Subcutaneous adipose tissue (tissue), 4 donors: ENCODE measurements around the gene NT5DC3. TPM values are rescaled to one million over a fixed set of nuclear protein-coding genes. Genes with fewer than 3 reads are reported as not detected.

Experiments
- total RNA-seq, 4 donors: library from RNA; depleted of rRNA; stranded (reverse); fragments of >200 nt; gene quantifications; one replicate each; pipeline ENCODE4 v1.1.0, GENCODE V29; 2016
- TF ChIP-seq, protein P1 (sequence below): fragments of 450-650 bp; IDR thresholded peaks from one replicate; pipeline ENCODE4 v1.5.1; 2016; ENCODE audit warnings: low read depth, mild to moderate bottlenecking, control low read depth, antibody characterized with exemption, moderate library complexity

The NT5DC3 gene
- total RNA-seq, 4 donors from 2014 or later: 4.5 to 7.0 (median 5.6) TPM

DNA sequence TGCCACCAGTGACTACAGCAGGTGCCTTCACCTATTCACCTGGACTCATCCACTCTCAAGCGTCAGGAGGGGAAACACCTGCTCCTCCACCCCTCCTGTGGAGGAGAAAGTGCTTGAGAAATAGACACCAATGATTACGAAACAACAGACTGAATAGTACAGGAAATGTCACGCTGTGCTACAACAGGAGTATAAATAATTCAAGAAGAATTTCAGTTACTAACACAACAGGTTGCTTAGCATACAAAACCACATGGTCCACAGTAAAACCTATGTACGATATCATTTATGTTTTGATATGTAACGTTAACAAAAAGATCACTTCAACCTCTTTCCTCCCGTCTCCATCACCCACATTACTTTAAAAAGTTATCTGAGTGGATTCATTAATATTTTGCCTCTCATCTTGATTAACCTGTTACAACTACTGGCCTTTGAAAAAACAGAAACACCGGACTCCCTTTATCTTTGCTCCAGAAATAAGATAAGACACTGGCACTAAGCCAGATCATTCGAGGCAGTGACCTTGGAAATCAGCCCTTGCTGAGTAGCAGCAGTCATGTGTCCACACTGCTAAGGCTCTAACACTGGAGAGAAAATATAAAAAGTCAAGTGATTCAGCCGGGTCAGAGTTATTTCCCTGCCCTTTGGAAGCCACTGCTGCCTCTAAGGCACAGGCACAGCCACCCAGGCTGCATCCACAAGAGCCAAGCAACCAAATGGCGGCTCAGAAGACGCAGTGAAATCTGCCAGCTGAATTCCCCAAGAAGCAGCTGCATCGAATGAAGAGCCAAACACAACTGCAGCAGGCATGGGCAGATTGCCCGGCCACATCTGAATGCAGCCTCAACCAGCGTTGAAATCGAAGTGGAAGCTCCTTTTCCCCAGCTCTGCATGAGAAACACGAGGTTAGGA is 40.9 kb downstream of the NT5DC3 start:
- TF ChIP-seq, protein P1, sequence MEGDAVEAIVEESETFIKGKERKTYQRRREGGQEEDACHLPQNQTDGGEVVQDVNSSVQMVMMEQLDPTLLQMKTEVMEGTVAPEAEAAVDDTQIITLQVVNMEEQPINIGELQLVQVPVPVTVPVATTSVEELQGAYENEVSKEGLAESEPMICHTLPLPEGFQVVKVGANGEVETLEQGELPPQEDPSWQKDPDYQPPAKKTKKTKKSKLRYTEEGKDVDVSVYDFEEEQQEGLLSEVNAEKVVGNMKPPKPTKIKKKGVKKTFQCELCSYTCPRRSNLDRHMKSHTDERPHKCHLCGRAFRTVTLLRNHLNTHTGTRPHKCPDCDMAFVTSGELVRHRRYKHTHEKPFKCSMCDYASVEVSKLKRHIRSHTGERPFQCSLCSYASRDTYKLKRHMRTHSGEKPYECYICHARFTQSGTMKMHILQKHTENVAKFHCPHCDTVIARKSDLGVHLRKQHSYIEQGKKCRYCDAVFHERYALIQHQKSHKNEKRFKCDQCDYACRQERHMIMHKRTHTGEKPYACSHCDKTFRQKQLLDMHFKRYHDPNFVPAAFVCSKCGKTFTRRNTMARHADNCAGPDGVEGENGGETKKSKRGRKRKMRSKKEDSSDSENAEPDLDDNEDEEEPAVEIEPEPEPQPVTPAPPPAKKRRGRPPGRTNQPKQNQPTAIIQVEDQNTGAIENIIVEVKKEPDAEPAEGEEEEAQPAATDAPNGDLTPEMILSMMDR: no peak

DNA sequence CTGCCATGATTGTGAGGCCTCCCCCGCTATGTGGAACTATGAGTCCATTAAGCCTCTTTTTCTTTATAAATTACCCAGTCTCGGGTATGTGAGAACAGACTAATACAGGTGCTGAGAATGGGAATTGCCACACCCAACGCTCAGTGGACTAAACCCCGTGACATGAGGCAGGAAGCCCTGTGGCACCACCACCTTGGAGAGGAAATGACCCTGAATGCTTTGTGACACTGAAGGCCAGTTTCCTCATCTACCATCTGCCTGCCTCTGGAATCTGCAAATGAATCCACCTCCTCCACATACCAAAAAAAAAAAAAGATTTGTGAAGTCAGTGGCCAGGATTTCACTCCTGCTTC is 41.6 kb downstream of the NT5DC3 start:
- TF ChIP-seq, protein P1: no peak

DNA sequence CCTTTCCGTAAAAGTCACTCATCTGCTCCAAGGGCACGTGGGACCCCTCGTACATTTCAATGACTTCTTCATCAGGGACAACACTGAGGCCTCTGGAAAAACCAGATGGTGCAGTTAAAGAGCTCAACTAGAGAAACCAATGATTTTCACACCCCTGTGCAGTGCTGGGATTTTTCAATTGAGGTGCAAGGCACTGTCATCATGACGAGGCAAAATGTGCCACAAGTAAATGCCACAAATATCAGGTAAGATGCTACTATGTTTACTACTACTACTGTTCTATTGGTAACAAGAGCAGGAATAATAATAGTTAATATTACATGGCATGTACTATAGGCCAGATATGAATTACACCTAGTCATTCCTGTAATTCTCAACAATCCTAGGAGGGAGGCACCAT is 42.4 kb downstream of the NT5DC3 start:
- TF ChIP-seq, protein P1: no peak

DNA sequence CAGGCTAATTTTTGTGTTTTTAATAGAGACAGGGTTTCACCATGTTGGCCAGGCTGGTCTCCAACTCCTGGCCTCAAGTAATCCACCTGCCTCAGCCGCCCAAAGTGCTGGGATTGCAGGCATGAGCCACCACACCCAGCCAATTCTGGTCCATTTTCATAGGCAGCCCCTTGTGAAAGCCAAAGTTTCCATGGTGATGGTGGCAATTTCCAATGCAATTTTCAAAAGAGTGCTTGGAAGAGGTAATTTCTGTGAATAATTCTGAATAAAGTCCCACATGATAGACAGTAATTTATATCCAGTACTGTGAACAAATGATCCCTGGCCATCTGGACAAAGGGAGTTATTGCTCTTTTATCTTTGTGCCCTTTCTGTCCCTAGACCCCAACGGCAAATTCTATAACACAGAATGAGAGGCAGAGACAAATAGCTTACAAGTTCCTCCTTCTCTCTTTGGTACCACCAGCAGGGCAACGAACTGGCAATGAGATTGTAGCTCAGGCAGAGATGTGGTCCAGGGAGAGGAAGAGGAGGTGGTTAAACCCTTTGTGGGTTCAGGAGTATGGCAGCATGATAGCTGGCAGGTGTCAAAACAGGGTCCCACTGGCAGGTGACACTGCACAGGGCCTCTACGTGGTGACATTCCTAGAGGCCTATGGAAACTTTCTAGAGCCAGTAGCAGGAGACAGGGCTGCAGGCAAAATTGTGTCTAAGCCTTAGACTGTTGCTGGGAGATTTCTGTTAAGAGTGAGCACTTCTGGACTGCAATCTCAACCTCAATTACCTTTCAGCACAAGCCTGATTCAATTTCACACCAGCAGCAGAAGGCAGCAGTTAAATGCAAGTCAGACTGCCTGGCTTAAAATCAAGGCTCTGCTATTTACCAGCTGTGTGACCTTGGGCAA is 46.5 kb downstream of the NT5DC3 start:
- TF ChIP-seq, protein P1: no peak

DNA sequence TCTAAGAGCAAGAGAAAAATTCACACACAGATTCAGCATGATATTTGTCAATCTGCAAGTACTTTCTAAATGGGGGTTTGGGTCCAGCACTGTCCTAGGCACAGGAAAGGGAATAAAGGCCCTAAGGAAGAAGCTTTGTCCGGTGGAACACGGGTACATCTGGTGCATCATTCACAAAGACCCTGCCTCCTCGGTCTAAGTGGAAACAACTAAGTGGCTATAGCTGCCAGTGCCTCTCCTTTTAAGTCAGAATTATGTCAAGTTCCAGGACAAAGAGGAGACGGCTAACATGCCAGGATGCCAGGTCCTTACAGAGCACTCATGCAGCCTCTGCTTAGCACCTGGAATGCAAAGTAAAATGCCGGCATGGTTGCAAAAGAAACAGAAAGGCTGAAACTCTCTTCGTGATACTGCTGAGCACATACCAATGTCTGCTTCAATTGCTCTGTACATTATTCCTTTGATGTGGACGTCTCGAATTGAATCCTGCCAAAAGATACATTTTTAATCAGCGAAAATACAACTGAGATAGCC is 47.5 kb downstream of the NT5DC3 start:
- TF ChIP-seq, protein P1: no peak

DNA sequence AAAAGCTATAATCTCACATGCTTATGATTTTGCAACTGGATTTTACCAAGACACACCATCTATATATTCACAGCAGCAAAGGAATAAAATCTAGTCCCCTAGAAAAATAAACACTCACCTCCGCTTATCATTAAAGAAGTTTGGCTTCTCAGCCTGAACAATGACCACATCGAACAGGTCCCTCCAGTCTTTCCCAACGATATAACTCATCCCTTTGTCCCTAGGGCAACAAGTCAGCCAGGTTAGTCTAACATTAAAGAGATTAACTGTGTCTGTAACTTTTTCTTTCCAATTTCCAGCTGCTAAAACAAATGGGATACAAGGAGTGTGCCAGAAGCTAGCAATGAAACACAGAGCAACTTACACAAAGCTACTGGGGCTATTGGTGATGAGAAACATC is 48.0 kb downstream of the NT5DC3 start:
- TF ChIP-seq, protein P1: no peak
